GM12878 (cell line): ENCODE data around the gene NOD2. TPM values are rescaled to one million over a fixed set of nuclear protein-coding genes. Genes with fewer than 3 reads are reported as not detected.

Experiments
- ATAC-seq: fragments of 200-7000 bp; cut with Tn5 transposase; 3 replicates; pipeline ENCODE4 v1.9.1; 2020; ENCODE audit warnings: mild to moderate bottlenecking, moderate library complexity
- BruUV-seq: library from RNA; stranded (reverse); fragments of 400-500 nt; replicated peaks from 2 replicates; lab custom pipeline; 2021; lab: Mats Ljungman, UMichigan
- CTCF ChIA-PET: fragments of 300-600 bp; sonication (Branson Sonifier 250); formaldehyde crosslinking; extraction: SDS; loops from one replicate; lab custom pipeline; 2021; ENCODE audit warnings: inconsistent platforms; lab: Yijun Ruan, JAX
- POLR2A ChIA-PET: fragments of 350-600 bp; formaldehyde crosslinking; extraction: SDS; loops from one replicate; lab custom pipeline; 2021; ENCODE audit warnings: inconsistent platforms; lab: Charles Lee
- RAD21 ChIA-PET: fragments of 300-600 bp; sonication (Branson Sonifier 250); formaldehyde crosslinking; loops from one replicate; lab custom pipeline; 2023; ENCODE audit warnings: antibody characterized with exemption; ENCODE audit not compliant: unreplicated experiment; lab: Charles Lee
- SMC1A ChIA-PET: fragments of 300-600 bp; sonication (Branson Sonifier 250); formaldehyde crosslinking; loops from one replicate; lab custom pipeline; 2023; ENCODE audit not compliant: unreplicated experiment, uncharacterized antibody; lab: Charles Lee
- DNase-seq: peaks from one replicate; pipeline ENCODE4 v3.0.0-alpha.2; 2011; ENCODE audit warnings: low read depth, low spot score
- FAIRE-seq: peaks from 3 replicates; lab custom pipeline; 2011; peaks lifted over from hg19 to GRCh38; lab: Jason Lieb, UNC
- H2AFZ ChIP-seq: 2 replicates; pipeline ENCODE4 v1.6.0; 2011; ENCODE audit warnings: low read depth, low read length, control low read depth; ENCODE audit not compliant: control insufficient read depth
- H3K27ac ChIP-seq: 2 replicates; pipeline ENCODE4 v1.5.1; 2011; ENCODE audit warnings: control low read depth; ENCODE audit not compliant: control insufficient read depth, insufficient read depth
- H3K27me3 ChIP-seq, 2 experiments: replicated peaks in 1 of 2; 2 replicates each; pipeline versions ENCODE4 v1.6.0 to v1.6.1; 2011; ENCODE audit warnings: low read length in 1 of 2; ENCODE audit not compliant: control insufficient read depth in 2 of 2, insufficient read depth in 2 of 2
- H3K36me3 ChIP-seq, 2 experiments: 2 replicates each; pipeline ENCODE4 v1.5.1; 2011; ENCODE audit warnings: low read length in 1 of 2; ENCODE audit not compliant: control insufficient read depth in 2 of 2, insufficient read depth in 2 of 2
- H3K4me1 ChIP-seq: 2 replicates; pipeline ENCODE4 v1.6.1; 2011; ENCODE audit warnings: mild to moderate bottlenecking, low read length, moderate library complexity, mixed read lengths; ENCODE audit not compliant: control insufficient read depth, insufficient read depth
- H3K4me2 ChIP-seq: 2 replicates; pipeline ENCODE4 v1.6.0; 2011; ENCODE audit warnings: control low read depth; ENCODE audit not compliant: control insufficient read depth, insufficient read depth
- H3K4me3 ChIP-seq: fragments of 200-600 bp; sonication (generic); 2 replicates; pipeline ENCODE4 v1.5.1; 2016
- H3K79me2 ChIP-seq: 2 replicates; pipeline ENCODE4 v1.6.0; 2011; ENCODE audit warnings: low read length; ENCODE audit not compliant: control insufficient read depth, insufficient read depth
- H3K9ac ChIP-seq: 2 replicates; pipeline ENCODE4 v1.8.0; 2011; ENCODE audit warnings: low read length, control low read depth, mixed read lengths; ENCODE audit not compliant: control insufficient read depth, insufficient read depth
- H3K9me3 ChIP-seq: replicated peaks from 3 replicates; pipeline ENCODE4 v1.5.1; 2011; ENCODE audit warnings: mild to moderate bottlenecking, low read length; ENCODE audit not compliant: control insufficient read depth, insufficient read depth
- H4K20me1 ChIP-seq: 2 replicates; pipeline ENCODE4 v1.6.0; 2011; ENCODE audit not compliant: control insufficient read depth, insufficient read depth
- CREB1 ChIP-seq: IDR thresholded peaks from 2 replicates; pipeline ENCODE4 v1.6.1; 2012; ENCODE audit warnings: low read depth, mild to moderate bottlenecking, inconsistent platforms
- ETV6 ChIP-seq, 2 experiments: fragments of 450-650 bp in 1 of 2; IDR thresholded peaks in 1 of 2; conservative IDR thresholded peaks in 1 of 2; 2 replicates each; pipeline ENCODE4 v1.6.1; 2014; ENCODE audit warnings: antibody characterized with exemption in 1 of 2, borderline replicate concordance in 1 of 2, low read depth in 1 of 2, mild to moderate bottlenecking in 1 of 2, moderate library complexity in 1 of 2
- FOS ChIP-seq: IDR thresholded peaks from 3 replicates; pipeline ENCODE4 v1.6.1; 2011; ENCODE audit warnings: borderline replicate concordance; ENCODE audit not compliant: insufficient read length; ENCODE audit errors: extremely low read depth
- NFYA ChIP-seq: IDR thresholded peaks from 2 replicates; pipeline ENCODE4 v1.6.1; 2011; ENCODE audit warnings: low read depth, mild to moderate bottlenecking, low read length, improper control_type of control experiment, borderline replicate concordance
- POLR2AphosphoS5 ChIP-seq: IDR thresholded peaks from 2 replicates; pipeline ENCODE4 v1.6.1; 2011; ENCODE audit warnings: mild to moderate bottlenecking, low read length, inconsistent platforms
- RB1 ChIP-seq: fragments of 450-650 bp; formaldehyde crosslinking; IDR thresholded peaks from 2 replicates; pipeline ENCODE4 v1.6.1; 2017; ENCODE audit warnings: mild to moderate bottlenecking, borderline replicate concordance
- SP1 ChIP-seq: IDR thresholded peaks from one replicate; pipeline ENCODE4 v1.6.1; 2011; ENCODE audit warnings: low read depth, low read length
- SRF ChIP-seq, 2 experiments: IDR thresholded peaks; 2 replicates each; pipeline ENCODE4 v1.6.1; 2011; ENCODE audit warnings: low read depth in 2 of 2, low read length in 2 of 2, mild to moderate bottlenecking in 1 of 2, moderate library complexity in 1 of 2
- YY1 ChIP-seq: IDR thresholded peaks from 2 replicates; pipeline ENCODE4 v1.6.1; 2011; ENCODE audit warnings: low read depth, mild to moderate bottlenecking, low read length
- ZNF274 ChIP-seq: IDR thresholded peaks from one replicate; pipeline ENCODE4 v1.8.0; 2011; ENCODE audit not compliant: insufficient read length, insufficient read depth
- WGBS: methylation state at CpG from one replicate; pipeline ENCODE4 v1.1.6; 2016; ENCODE audit warnings: low lambda C conversion rate; ENCODE audit not compliant: insufficient replicate concordance, insufficient coverage; ENCODE audit errors: missing lambda C conversion rate; 5-methylcytosine and 5-hydroxymethylcytosine counted together
- in situ Hi-C: fragments of 300-500 bp; cut with MboI; formaldehyde crosslinking; loops from 9 replicates; pipeline ENCODE4 v1.14.3; 2018; ENCODE audit warnings: mixed read lengths
- intact Hi-C: fragments of 100-400 bp; cut with micrococcal nuclease; formaldehyde crosslinking; loops from one replicate; pipeline ENCODE4 v1.14.2; 2022; ENCODE audit not compliant: unreplicated experiment
- polyA plus RNA-seq, 11 experiments: library from polyadenylated mRNA; depleted of rRNA in 4 of 11; unstranded in 6 of 11; stranded (reverse) in 5 of 11; fragments of >200 nt; fragmentation: Nextera tagmentation in 4 of 11; fragmentation: Illumina TruSeq in 1 of 11; extraction: Ambion mirVana in 4 of 11; extraction: Trizol in 1 of 11; gene quantifications; 1 replicate in 1 of 11; 2 replicates in 10 of 11; pipeline versions ENCODE4 v1.2.1 to v1.2.3, GENCODE V29; 2011 to 2016; ENCODE audit warnings: inconsistent platforms in 2 of 11, missing spikeins in 2 of 11, low read depth in 1 of 11
- total RNA-seq, 4 experiments: library from RNA; depleted of rRNA in 3 of 4; stranded (reverse); fragments of >200 nt in 3 of 4; fragmentation: Illumina TruSeq in 1 of 4; extraction: Trizol in 1 of 4; gene quantifications; 2 replicates each; pipeline versions ENCODE4 v1.2.1 to v1.2.3, GENCODE V29; 2013 to 2021
- TF ChIP-seq, protein P1 (sequence below): fragments of 450-650 bp; IDR thresholded peaks from 2 replicates; pipeline ENCODE4 v1.6.1; 2017; ENCODE audit warnings: antibody characterized with exemption, mild to moderate bottlenecking, moderate library complexity
- TF ChIP-seq, protein P2 (sequence below): fragments of 450-650 bp; IDR thresholded peaks from 2 replicates; pipeline ENCODE4 v1.6.1; 2017; ENCODE audit warnings: low read depth, mild to moderate bottlenecking, moderate library complexity

NOD2 gene
- total and polyA plus RNA-seq, 10 of the 15 experiments (the other 5 are each of a cell fraction or from before 2014, with no cell fraction given) = 1.0 to 18.6 (median 6.7) TPM

DNA sequence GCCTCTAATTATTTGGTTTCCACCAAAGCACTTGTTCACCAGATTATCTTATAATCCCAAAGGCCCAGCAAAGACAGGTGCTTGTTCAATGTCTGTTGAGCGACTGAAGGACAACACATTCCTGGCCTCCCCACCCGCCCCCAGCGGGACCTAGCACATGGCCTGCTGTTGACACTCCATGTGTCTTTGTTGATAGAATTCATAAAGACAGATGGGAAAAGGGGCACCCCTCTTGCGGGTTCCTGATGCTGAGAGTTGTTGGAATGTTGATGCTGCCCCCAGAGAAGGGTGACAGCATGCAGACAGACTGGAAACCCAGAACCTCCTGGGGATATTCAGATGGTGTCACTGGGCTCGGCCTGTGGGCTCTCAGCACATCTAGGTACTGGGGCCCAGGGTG is 49.2 kb upstream of the NOD2 start:
- H3K4me1 ChIP-seq = no peaks in the 10 kb centered on the region
- ChIA-PET SMC1A (no interaction called here), RAD21 (interaction anchor here (1.0 to 1.2 kb wide), 4 partner anchors 20 to 433 kb away, joined by 3 to 6 read pairs (median 4); no protein-coding TSS in a partner anchor), CTCF (interaction anchor here (0.9 to 1.6 kb wide), 7 partner anchors 22 to 787 kb away, joined by 3 to 9 read pairs (median 4); no protein-coding TSS in a partner anchor), POLR2A (no interaction called here)
- ATAC-seq = no peak
- TF ChIP-seq, protein P1, sequence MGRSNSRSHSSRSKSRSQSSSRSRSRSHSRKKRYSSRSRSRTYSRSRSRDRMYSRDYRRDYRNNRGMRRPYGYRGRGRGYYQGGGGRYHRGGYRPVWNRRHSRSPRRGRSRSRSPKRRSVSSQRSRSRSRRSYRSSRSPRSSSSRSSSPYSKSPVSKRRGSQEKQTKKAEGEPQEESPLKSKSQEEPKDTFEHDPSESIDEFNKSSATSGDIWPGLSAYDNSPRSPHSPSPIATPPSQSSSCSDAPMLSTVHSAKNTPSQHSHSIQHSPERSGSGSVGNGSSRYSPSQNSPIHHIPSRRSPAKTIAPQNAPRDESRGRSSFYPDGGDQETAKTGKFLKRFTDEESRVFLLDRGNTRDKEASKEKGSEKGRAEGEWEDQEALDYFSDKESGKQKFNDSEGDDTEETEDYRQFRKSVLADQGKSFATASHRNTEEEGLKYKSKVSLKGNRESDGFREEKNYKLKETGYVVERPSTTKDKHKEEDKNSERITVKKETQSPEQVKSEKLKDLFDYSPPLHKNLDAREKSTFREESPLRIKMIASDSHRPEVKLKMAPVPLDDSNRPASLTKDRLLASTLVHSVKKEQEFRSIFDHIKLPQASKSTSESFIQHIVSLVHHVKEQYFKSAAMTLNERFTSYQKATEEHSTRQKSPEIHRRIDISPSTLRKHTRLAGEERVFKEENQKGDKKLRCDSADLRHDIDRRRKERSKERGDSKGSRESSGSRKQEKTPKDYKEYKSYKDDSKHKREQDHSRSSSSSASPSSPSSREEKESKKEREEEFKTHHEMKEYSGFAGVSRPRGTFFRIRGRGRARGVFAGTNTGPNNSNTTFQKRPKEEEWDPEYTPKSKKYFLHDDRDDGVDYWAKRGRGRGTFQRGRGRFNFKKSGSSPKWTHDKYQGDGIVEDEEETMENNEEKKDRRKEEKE = no peak
- TF ChIP-seq ZNF274 (no peak), RB1 (no peak), YY1 (no peak), CREB1 (no peak), SRF (IDR thresholded peaks at IDR 0.05; ENCODE audit: low read depth in 2 of 2, low read length in 2 of 2) (no peak), NFYA (no peak), FOS (no peak), ETV6 (conservative IDR thresholded peaks at IDR 0.05 in 1 of 2, IDR thresholded peaks at IDR 0.05 in 1 of 2; ENCODE audit: borderline replicate concordance in 1 of 2, low read depth in 1 of 2) (no peak), POLR2AphosphoS5 (no peak), SP1 (no peak)
- TF ChIP-seq, protein P2, sequence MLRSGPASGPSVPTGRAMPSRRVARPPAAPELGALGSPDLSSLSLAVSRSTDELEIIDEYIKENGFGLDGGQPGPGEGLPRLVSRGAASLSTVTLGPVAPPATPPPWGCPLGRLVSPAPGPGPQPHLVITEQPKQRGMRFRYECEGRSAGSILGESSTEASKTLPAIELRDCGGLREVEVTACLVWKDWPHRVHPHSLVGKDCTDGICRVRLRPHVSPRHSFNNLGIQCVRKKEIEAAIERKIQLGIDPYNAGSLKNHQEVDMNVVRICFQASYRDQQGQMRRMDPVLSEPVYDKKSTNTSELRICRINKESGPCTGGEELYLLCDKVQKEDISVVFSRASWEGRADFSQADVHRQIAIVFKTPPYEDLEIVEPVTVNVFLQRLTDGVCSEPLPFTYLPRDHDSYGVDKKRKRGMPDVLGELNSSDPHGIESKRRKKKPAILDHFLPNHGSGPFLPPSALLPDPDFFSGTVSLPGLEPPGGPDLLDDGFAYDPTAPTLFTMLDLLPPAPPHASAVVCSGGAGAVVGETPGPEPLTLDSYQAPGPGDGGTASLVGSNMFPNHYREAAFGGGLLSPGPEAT = no peak
- no peak overlapping the region for H3K4me2 ChIP-seq
- H3K36me3 ChIP-seq = no peaks in the 10 kb centered on the region
- no peak for FAIRE-seq
- no peak overlapping the region for H3K4me3 ChIP-seq
- WGBS = 64% methylated on average over 5 of the region's 5 CpGs
- no peak for DNase-seq
- H2AFZ ChIP-seq = no peak overlapping the region
- H4K20me1 ChIP-seq = no peaks in the 10 kb centered on the region
- H3K27me3 ChIP-seq = no peaks in the 10 kb centered on the region; a peak in 2 of 4 replicates
- H3K9me3 ChIP-seq = no peaks in the 10 kb centered on the region
- no peak overlapping the region for H3K27ac ChIP-seq
- BruUV-seq = no TSS peak
- no peaks in the 10 kb centered on the region for H3K79me2 ChIP-seq
- in situ Hi-C loops (no loop called here), intact Hi-C loops (no loop called here)
- no peak overlapping the region for H3K9ac ChIP-seq
